GDM1 (cell line): Measurements from ENCODE around the gene POC5.

Experiments used
- DNase-seq: peaks from one replicate; lab custom pipeline; 2025; lab: John Stamatoyannopoulos, UW

The POC5 gene

DNA sequence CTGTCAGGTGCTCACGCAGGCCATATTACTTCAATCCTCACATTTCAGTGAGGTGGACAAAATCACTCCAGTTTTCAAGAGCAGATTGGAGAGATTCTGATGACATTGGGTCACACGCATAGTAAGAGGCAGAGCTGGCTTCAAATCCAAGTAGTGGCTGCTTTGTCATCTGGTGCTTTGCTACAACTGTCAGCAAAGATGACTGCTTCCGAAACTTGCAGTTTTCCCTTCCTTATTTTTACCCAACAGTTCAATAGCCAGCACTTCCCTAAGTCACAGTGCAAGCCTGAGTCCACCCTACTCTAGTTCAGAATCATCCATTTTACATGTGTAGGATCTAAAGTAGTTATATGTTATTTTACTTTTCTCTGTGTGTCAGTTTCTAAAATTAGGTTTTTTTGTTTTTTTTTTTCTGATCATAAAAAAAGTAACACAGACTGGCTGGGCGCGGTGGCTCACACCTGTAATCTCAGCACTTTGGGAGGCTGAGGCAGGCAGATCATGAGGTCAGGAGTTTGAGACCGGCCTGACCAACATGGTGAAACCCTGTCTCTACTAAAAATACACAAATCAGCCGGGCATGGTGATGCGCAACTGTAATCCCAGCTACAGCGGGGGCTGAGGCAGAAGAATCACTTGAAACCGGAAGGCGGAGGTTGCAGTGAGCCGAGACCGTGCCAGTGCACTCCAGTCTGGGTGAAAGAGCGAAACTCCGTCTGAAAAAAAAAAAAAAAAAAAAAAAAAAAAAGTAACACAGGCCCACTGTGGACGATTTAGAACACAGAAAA lies 56.4 kb downstream of the POC5 start:
- no peak for DNase-seq

DNA sequence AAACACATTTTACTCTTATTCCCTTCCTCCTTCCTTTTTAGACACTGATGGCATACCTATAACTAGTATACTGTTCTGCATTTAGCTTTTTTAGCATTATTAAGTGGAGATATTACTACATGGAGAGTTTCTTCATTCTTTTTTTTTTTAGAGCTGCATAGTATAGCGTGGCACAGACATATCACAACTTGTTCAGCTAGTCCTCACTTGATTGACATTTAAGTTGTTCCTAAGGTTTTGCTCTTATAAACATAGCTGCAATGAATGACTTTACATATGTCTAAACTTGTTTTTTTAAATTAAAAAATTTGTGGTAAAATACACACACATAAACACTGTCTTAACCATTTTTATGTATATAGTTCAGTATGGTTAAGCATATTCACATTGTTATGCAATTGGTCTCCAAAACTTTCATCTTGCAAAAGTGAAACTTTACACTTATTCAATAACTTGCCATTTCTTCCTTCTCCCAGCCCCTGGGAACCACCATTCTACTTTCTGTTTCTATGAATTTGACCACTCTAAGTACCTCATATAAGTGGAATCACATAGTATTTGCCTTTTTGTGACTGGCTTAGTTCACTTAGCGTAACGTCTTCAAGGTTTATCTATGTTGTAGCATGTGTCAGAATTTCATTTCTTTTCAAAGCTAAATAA lies 57.3 kb downstream of the POC5 start:
- DNase-seq = no peak

- DNase-seq = no peak
These were observed 60.8 kb downstream of the POC5 start for GRCh38 chr5:75656311-75657003.

DNA sequence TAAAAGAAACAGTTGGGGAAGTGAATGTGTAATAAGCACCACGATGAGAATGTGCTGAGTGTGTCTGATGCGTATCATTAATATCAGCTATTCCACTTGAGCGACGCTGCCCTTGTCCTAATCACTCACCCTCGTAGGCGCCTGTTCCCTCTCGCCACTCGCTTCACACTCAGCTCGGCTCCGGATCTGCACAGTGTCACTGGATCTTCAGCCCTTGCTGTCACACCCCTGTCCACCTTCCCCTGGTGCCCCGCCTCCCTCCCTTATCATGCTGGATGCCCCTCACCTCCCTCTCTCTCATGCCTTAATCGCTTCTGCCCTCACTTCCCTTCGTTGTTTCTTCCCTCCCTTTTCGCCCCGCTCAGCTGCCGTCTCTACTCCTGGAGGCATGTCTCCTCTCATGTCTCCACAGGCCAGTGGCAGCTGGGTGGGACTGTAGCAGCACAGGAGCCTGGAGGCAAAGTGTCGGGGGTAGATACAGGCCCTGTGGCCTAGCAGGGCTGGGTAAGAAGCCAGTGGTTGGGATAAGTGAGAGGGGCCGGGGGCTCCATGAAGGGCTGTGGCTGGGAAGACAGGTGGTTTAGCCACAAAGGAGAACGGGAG lies 62.4 kb downstream of the POC5 start:
- DNase-seq = no peak

GRCh38 chr5:75653521-75653920 lies 63.7 kb downstream of the POC5 start:
- DNase-seq = no peak

DNA sequence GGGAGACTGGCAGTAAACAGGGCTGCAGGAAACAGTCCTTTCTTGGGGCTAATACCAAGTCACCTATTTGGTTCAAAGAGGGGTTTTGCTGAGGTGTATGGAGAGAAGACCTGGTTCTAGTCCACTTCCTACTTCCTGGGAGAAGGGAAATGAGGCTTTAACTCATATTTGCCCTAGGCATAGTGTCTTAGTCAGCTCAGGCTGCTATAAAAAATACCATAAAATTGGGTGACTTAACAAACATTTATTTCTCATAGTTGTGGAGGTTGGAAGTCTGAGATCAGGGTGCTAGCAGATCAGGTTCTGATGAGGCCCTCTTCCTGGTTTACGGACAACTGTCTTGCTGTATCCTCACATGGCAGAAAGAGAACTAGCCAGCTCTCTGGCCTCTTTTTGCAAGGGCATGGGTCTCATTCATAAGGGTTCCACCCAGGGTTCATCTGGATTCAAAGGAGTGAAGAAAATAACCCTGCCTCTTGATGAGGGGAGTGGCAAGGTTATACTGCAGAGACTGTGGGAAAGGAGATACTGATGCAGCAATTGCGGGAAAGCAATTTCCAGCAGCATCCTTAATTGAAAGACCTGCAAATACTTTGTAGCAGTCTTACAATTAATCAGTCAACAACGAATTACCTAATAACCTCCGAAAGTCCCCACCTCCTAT lies 65.5 kb downstream of the POC5 start:
- no peak for DNase-seq

DNA sequence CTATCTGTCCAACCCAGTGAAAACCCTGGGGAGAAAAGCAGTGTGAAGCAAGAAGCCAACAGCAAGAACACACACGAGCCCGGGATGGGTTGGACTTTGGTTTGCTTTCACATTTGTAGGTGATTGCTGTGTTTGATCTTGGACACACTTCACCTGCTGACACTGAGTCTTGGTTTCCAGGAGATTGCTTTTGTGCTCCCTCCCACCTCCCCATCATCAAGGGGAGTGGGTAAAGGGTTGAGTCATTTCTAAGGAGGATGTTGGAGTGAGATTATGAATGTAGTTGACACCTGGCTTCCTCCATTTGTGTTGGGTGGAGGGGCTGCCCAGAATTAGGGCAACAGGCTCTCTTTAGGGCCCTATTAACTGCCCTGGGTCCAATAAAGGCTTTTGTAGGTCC lies 68.5 kb downstream of the POC5 start:
- DNase-seq = no peak

GRCh38 chr5:75640826-75641225 lies 76.4 kb downstream of the POC5 start:
- DNase-seq = no peak

GRCh38 chr5:75640395-75640794 lies 76.8 kb downstream of the POC5 start:
- DNase-seq = no peak

- no peak for DNase-seq
These were observed 77.5 kb downstream of the POC5 start for GRCh38 chr5:75639535-75640311.

DNA sequence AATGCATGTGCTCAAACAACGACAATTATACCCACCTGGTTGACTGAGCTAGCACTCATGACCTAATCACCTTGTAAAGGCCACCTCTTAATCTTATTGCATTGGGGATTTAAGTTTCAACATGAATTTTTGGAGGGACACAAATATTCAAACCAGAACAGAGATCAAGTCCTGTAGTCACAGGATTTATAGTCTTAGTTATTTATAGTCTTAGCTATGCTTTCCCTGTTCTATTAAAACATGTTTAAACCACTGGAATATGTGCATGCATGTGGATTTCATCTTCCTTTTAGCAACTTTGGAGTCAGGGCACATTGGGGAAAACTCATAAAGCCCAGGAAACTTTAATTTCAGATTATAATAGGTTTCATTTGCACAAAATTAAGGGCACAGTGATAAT lies 79.3 kb downstream of the POC5 start:
- DNase-seq = no peak

DNA sequence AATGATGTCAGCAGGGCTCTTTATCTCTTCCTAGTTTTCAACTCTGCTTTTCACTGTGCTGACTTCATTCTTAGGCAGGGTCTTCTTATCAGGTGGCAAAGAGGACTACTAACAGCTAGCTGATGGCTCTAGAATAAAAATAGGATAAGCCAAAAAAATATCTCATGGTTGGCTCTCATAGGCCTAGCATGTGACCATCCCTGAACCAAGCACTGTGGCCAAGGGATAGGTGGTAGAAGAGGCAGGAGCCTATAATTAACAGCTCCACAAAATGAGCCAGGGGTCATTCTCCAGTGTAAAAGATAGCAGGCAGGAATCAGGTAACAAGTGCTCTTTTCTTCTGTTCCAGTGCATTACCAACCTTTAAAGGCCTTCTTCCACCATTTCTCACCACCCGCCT lies 84.9 kb downstream of the POC5 start:
- DNase-seq = no peak

- no peak for DNase-seq
These were observed 86.4 kb downstream of the POC5 start for GRCh38 chr5:75630875-75631274.

DNA sequence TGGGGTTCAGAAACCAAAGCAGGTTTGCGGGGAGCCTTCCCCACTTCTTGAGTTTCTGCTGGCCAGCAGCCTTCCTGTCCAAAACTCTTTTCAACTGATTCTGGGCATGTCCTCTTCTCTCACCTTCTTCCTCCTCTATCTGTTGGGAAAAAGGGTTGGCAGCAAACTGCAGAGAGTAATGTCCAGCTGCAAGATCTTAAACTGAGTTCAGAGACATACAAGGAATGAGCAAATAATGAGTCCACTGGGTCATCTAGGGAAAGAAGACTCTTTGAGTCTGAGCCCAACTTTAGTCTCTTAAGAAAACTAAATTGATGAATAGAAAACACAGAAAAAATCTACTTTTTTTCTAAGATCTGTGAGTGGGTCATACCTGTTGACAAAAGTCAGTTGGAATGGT lies 89.4 kb downstream of the POC5 start:
- no peak for DNase-seq

DNA sequence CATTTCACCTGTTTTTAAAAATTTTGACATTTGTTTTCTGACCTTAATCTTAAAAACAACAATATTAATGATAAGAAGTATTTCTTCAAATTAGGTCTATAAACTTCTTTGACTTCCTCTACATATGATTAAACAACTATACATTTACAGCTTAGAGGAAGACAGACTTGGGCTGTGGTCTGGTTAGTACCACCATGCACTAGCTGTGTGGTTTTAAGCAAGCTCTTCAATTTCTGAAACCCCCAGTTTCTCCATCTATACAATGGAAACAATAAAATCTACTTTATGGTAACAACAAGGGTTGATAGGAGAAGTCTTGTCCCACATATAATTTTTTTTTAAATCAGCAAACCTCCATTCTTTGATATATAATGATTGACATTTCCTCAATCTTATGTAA lies 90.3 kb downstream of the POC5 start:
- DNase-seq = no peak
